ENCODE measurements around the gene CCDC188. TPM values are rescaled to one million over a fixed set of nuclear protein-coding genes. Genes with fewer than 3 reads are reported as not detected.

CCDC188 gene
- polyA plus RNA-seq, 1 donor (not counting 4 experiments of a cell fraction or from before 2014, with no cell fraction given) = not detected

DNA sequence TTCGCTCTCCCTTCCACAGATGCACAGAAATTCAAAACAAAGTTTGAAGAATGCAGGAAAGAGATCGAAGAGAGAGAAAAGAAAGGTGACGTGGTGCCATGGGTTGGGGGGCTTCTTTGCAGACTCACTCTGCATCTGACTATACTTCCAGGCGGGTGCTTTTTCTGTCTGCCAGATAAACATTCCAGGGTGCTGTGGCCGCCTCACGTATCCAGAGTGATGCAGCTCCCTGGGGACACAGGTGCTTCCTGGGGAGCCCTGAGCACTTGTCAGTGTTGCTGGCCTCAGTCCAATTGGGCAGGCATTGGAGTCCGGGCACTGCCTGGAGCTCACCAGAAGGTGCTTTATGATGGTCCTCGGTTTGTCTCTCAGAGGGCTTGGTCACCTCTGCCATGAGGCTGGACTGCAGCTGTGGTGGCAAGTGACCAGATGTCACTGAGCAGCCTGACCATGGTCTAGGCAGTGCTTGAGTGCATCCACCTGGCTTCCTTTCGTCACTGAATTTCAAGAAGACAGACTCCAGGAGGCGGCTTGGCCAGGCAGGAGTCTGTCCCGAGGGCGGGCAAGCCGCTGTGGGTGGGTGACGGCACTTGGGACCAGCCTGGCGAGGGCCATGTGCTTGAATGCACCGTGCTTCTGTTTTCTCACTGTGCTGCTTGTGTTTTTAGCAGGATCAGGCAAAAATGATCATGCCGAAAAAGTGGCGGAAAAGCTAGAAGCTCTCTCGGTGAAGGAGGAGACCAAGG lies 24.4 kb downstream of the CCDC188 start:
- FAIRE-seq (no peak), DNase-seq (ENCODE audit: low read depth, low spot score) (no peak)
- H4K20me1 ChIP-seq (ENCODE audit: control insufficient read depth, extremely low read depth, insufficient read depth, low read length) = peaks cover 2% of the 10 kb centered on the region
- H3K9me1 ChIP-seq (ENCODE audit: control insufficient read depth, extremely low read depth, insufficient read depth, low read length) = no peaks in the 10 kb centered on the region
- H3K79me2 ChIP-seq (ENCODE audit: control insufficient read depth, insufficient read depth, low read length) = peaks cover 27% of the 10 kb centered on the region
- peaks cover 19 to 29% of the 10 kb centered on the region in 2 experiments for H3K36me3 ChIP-seq (ENCODE audit: control insufficient read depth in 2 of 2, extremely low read depth in 1 of 2, insufficient read depth in 2 of 2, low read length in 2 of 2)
- H3K27ac ChIP-seq (ENCODE audit: control insufficient read depth, insufficient read depth, low read length) = no peak overlapping the region
- no peaks in the 10 kb centered on the region for H3K27me3 ChIP-seq (ENCODE audit: control insufficient read depth, extremely low read depth, insufficient read depth, low read length)
- H2AFZ ChIP-seq (ENCODE audit: control insufficient read depth, low read length) = no peak overlapping the region
- dilution Hi-C loops (cut with MboI; ENCODE audit: extremely low pct_ligation_motif_present, low sequenced_read_pairs) = no loop called here
- no peak overlapping the region for H3K4me3 ChIP-seq (ENCODE audit: control insufficient read depth in 2 of 3, extremely low read depth in 1 of 3, insufficient read depth in 2 of 3, low read depth in 1 of 3, low read length in 3 of 3)
- no peak for TF ChIP-seq EZH2 (IDR thresholded peaks at IDR 0.05; ENCODE audit: low read length)
- TF ChIP-seq, protein P1, sequence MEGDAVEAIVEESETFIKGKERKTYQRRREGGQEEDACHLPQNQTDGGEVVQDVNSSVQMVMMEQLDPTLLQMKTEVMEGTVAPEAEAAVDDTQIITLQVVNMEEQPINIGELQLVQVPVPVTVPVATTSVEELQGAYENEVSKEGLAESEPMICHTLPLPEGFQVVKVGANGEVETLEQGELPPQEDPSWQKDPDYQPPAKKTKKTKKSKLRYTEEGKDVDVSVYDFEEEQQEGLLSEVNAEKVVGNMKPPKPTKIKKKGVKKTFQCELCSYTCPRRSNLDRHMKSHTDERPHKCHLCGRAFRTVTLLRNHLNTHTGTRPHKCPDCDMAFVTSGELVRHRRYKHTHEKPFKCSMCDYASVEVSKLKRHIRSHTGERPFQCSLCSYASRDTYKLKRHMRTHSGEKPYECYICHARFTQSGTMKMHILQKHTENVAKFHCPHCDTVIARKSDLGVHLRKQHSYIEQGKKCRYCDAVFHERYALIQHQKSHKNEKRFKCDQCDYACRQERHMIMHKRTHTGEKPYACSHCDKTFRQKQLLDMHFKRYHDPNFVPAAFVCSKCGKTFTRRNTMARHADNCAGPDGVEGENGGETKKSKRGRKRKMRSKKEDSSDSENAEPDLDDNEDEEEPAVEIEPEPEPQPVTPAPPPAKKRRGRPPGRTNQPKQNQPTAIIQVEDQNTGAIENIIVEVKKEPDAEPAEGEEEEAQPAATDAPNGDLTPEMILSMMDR (optimal IDR thresholded peaks at IDR 0.05 in 1 of 3, IDR thresholded peaks at IDR 0.05 in 1 of 3, conservative IDR thresholded peaks at IDR 0.05 in 1 of 3; ENCODE audit: extremely low read depth in 1 of 3, insufficient read depth in 2 of 3, low read length in 3 of 3) = no peak
- H3K4me2 ChIP-seq (ENCODE audit: control insufficient read depth, extremely low read depth, insufficient read depth, low read depth, low read length) = no peak overlapping the region
- no peaks in the 10 kb centered on the region for H3K9me3 ChIP-seq (ENCODE audit: control insufficient read depth, low read depth, low read length)
- no peak overlapping the region for H3K9ac ChIP-seq (ENCODE audit: control insufficient read depth, extremely low read depth, insufficient read depth, low read length)
- no peaks in the 10 kb centered on the region for H3K4me1 ChIP-seq (ENCODE audit: control insufficient read depth, extremely low read depth, insufficient read depth, low read length)

DNA sequence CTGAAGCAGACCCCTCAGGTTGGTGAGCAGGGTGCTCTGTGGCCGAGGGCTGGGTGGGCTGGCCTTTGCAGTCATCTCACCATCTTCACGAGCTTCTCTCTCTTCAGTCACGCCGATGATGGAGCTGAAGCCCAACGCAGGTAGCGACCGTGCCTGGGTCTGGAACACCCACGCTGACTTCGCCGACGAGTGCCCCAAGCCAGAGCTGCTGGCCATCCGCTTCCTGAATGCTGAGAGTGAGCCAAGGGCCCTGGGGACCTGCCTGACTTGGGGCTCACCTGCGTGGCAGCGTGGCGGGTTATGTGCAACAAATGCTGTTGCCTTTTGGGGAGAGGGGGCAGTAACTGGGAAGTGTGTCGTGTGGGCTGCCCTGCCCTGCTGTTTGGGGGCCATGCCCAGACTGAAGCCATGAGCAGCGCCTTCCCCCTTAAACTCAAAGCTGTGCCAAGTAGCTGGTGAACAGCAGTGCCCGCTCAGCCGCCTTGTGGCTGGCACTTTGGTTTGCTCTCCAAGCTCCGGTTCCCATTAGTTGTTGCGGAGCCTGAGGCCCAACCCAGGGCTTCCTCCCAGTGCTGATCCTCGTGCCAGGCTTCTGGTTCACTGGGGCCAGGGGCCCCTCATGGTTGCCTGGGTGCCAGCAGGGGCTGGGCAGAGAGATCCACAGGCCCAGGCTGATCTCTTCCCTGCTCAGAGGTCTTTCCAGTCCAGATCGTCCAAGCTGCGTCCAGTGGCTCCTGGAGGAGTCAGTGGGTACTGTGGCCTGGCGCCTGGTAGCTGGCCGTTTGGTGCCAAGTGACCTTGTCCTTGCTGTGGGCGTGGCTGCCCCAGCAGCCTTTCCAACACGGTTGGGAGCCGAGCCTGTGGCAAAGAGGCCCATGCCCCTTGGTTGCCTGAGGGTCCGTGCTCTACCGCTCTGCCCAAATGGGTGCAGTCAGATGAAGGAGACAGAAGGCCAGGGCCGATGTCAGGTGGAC lies 25.4 kb downstream of the CCDC188 start:
- no peaks in the 10 kb centered on the region for H3K27me3 ChIP-seq (ENCODE audit: control insufficient read depth, extremely low read depth, insufficient read depth, low read length)
- H3K4me1 ChIP-seq (ENCODE audit: control insufficient read depth, extremely low read depth, insufficient read depth, low read length) = no peaks in the 10 kb centered on the region
- peaks cover 2% of the 10 kb centered on the region for H4K20me1 ChIP-seq (ENCODE audit: control insufficient read depth, extremely low read depth, insufficient read depth, low read length)
- TF ChIP-seq, protein P1 (optimal IDR thresholded peaks at IDR 0.05 in 1 of 3, IDR thresholded peaks at IDR 0.05 in 1 of 3, conservative IDR thresholded peaks at IDR 0.05 in 1 of 3; ENCODE audit: extremely low read depth in 1 of 3, insufficient read depth in 2 of 3, low read length in 3 of 3) = no peak
- TF ChIP-seq EZH2 (IDR thresholded peaks at IDR 0.05; ENCODE audit: low read length) = no peak
- dilution Hi-C loops (cut with MboI; ENCODE audit: extremely low pct_ligation_motif_present, low sequenced_read_pairs) = no loop called here
- H3K27ac ChIP-seq (ENCODE audit: control insufficient read depth, insufficient read depth, low read length) = no peak overlapping the region
- FAIRE-seq = no peak
- H3K79me2 ChIP-seq (ENCODE audit: control insufficient read depth, insufficient read depth, low read length) = peaks cover 36% of the 10 kb centered on the region
- no peak for DNase-seq (ENCODE audit: low read depth, low spot score)
- H3K9me1 ChIP-seq (ENCODE audit: control insufficient read depth, extremely low read depth, insufficient read depth, low read length) = no peaks in the 10 kb centered on the region
- H3K9me3 ChIP-seq (ENCODE audit: control insufficient read depth, low read depth, low read length) = no peaks in the 10 kb centered on the region
- no peak overlapping the region for H2AFZ ChIP-seq (ENCODE audit: control insufficient read depth, low read length)
- no peak overlapping the region for H3K4me3 ChIP-seq (ENCODE audit: control insufficient read depth in 2 of 3, extremely low read depth in 1 of 3, insufficient read depth in 2 of 3, low read depth in 1 of 3, low read length in 3 of 3)
- peaks cover 21 to 32% of the 10 kb centered on the region in 2 experiments for H3K36me3 ChIP-seq (ENCODE audit: control insufficient read depth in 2 of 2, extremely low read depth in 1 of 2, insufficient read depth in 2 of 2, low read length in 2 of 2)
- no peak overlapping the region for H3K4me2 ChIP-seq (ENCODE audit: control insufficient read depth, extremely low read depth, insufficient read depth, low read depth, low read length)
- no peak overlapping the region for H3K9ac ChIP-seq (ENCODE audit: control insufficient read depth, extremely low read depth, insufficient read depth, low read length)

All from keratinocyte (primary cell).